Activated naive CD8-positive, alpha-beta T cell treated with anti-CD3 and anti-CD28 coated beads, Interleukin-2, amount 50 U/mL, for 24 hours (primary cell): ENCODE results near the gene NPPA.
A peak's percentile ranks its signal among the peaks of the same experiment; 100 is the strongest.
"Not testable (repeated sequence)": the region's sequence is repeated elsewhere in the genome, so short reads cannot be mapped to it uniquely, and the experiment has no call there.

Source experiments
- ATAC-seq: fragments of 150-1000 bp; cut with Tn5 transposase; one replicate; pipeline ENCODE4 v1.10.0; 2021
- DNase-seq: peaks from one replicate; pipeline ENCODE4 v3.0.0; 2021
- H3K27ac Mint-ChIP-seq: one replicate; pipeline ENCODE4 v1.8.0; 2021; ENCODE audit warnings: mild to moderate bottlenecking, mixed read lengths
- H3K27me3 Mint-ChIP-seq: one replicate; pipeline ENCODE4 v1.8.0; 2021; ENCODE audit warnings: mixed read lengths
- H3K36me3 Mint-ChIP-seq: one replicate; pipeline ENCODE4 v1.8.0; 2021; ENCODE audit warnings: low read depth, mixed read lengths
- H3K4me1 Mint-ChIP-seq: one replicate; pipeline ENCODE4 v1.8.0; 2021; ENCODE audit warnings: mixed read lengths
- H3K4me3 Mint-ChIP-seq: one replicate; pipeline ENCODE4 v1.8.0; 2021; ENCODE audit warnings: mild to moderate bottlenecking, moderate library complexity, mixed read lengths
- H3K9me3 Mint-ChIP-seq: one replicate; pipeline ENCODE4 v1.8.0; 2021; ENCODE audit warnings: mixed read lengths

Gene NPPA

GRCh38 chr1:11847667-11848372 is at the start of gene NPPA:
Gene NPPA, minus strand, starts transcription at chr1:11847783. Its CDS starts 99 bp downstream, at chr1:11847684.
- DNase-seq (no peak), ATAC-seq (no peak)
- H3K4me1 Mint-ChIP-seq, result no peaks in the 10 kb centered on the region
- H3K27ac Mint-ChIP-seq, result no peak within 1 kb of the TSS
- H3K4me3 Mint-ChIP-seq, result no peak within 1 kb of the TSS
- H3K9me3 Mint-ChIP-seq, result no peaks in the 10 kb centered on the region
- peaks cover 2% of the 10 kb centered on the region for H3K27me3 Mint-ChIP-seq
- peaks cover 6% of the 10 kb centered on the region for H3K36me3 Mint-ChIP-seq

- DNase-seq, H3K4me3 Mint-ChIP-seq, H3K36me3 Mint-ChIP-seq, ATAC-seq, H3K27ac Mint-ChIP-seq, H3K9me3 Mint-ChIP-seq, H3K4me1 Mint-ChIP-seq: not testable (repeated sequence)
- H3K27me3 Mint-ChIP-seq, result peaks cover 37% of the 10 kb centered on the region
These were observed 46.9 kb upstream of the NPPA start for GRCh38 chr1:11894501-11894900.

- ATAC-seq (peak; percentile 88), DNase-seq (peak; percentile 74)
- no peak overlapping the region for H3K27ac Mint-ChIP-seq
- peaks cover 31% of the 10 kb centered on the region for H3K27me3 Mint-ChIP-seq
- no peak overlapping the region for H3K4me3 Mint-ChIP-seq
- no peaks in the 10 kb centered on the region for H3K9me3 Mint-ChIP-seq
- H3K36me3 Mint-ChIP-seq, result no peaks in the 10 kb centered on the region
- H3K4me1 Mint-ChIP-seq, result no peaks in the 10 kb centered on the region
These were observed 46.3 kb upstream of the NPPA start for GRCh38 chr1:11893907-11894251.

GRCh38 chr1:11891433-11892186 is 44.0 kb upstream of the NPPA start:
- Mint-ChIP-seq H3K9me3 (no peaks in the 10 kb centered on the region), H3K27ac (no peak overlapping the region), H3K27me3 (peaks cover 20% of the 10 kb centered on the region), H3K36me3 (no peaks in the 10 kb centered on the region), H3K4me3 (no peak overlapping the region), H3K4me1 (no peaks in the 10 kb centered on the region)
- no peak for DNase-seq
- ATAC-seq, result no peak

GRCh38 chr1:11888877-11889208 is 41.3 kb upstream of the NPPA start:
- Mint-ChIP-seq H3K27me3 (peaks cover 4% of the 10 kb centered on the region), H3K36me3 (no peaks in the 10 kb centered on the region), H3K4me3 (no peak overlapping the region), H3K4me1 (no peaks in the 10 kb centered on the region), H3K27ac (no peak overlapping the region), H3K9me3 (no peaks in the 10 kb centered on the region)
- ATAC-seq (no peak), DNase-seq (no peak)

- no peaks in the 10 kb centered on the region for H3K9me3 Mint-ChIP-seq
- peaks cover 3% of the 10 kb centered on the region for H3K27me3 Mint-ChIP-seq
- no peak for ATAC-seq
- no peak overlapping the region for H3K4me3 Mint-ChIP-seq
- no peaks in the 10 kb centered on the region for H3K4me1 Mint-ChIP-seq
- no peaks in the 10 kb centered on the region for H3K36me3 Mint-ChIP-seq
- DNase-seq, result no peak
- no peak overlapping the region for H3K27ac Mint-ChIP-seq
These were observed 40.8 kb upstream of the NPPA start for GRCh38 chr1:11888206-11888876.

GRCh38 chr1:11887666-11888007 is 40.1 kb upstream of the NPPA start:
- peaks cover 3% of the 10 kb centered on the region for H3K27me3 Mint-ChIP-seq
- H3K36me3 Mint-ChIP-seq, result no peaks in the 10 kb centered on the region
- no peaks in the 10 kb centered on the region for H3K9me3 Mint-ChIP-seq
- H3K4me3 Mint-ChIP-seq, result no peak overlapping the region
- no peaks in the 10 kb centered on the region for H3K4me1 Mint-ChIP-seq
- ATAC-seq (no peak), DNase-seq (no peak)
- no peak overlapping the region for H3K27ac Mint-ChIP-seq

GRCh38 chr1:11886986-11887665 is 39.5 kb upstream of the NPPA start:
- no peak for DNase-seq
- no peaks in the 10 kb centered on the region for H3K9me3 Mint-ChIP-seq

GRCh38 chr1:11885916-11886315 is 38.3 kb upstream of the NPPA start:
- Mint-ChIP-seq H3K36me3 (no peaks in the 10 kb centered on the region), H3K9me3 (no peaks in the 10 kb centered on the region), H3K27ac (no peak overlapping the region), H3K4me3 (no peak overlapping the region), H3K4me1 (no peaks in the 10 kb centered on the region), H3K27me3 (peaks cover 3% of the 10 kb centered on the region)
- ATAC-seq (no peak), DNase-seq (no peak)

More at GRCh38 chr1:11886986-11887665, 39.5 kb upstream of the NPPA start:
- H3K4me1 Mint-ChIP-seq, result no peaks in the 10 kb centered on the region
- H3K36me3 Mint-ChIP-seq, result no peaks in the 10 kb centered on the region
- peaks cover 3% of the 10 kb centered on the region for H3K27me3 Mint-ChIP-seq
- no peak overlapping the region for H3K4me3 Mint-ChIP-seq
- no peak overlapping the region for H3K27ac Mint-ChIP-seq
- ATAC-seq, result no peak

GRCh38 chr1:11882814-11883538 is 35.4 kb upstream of the NPPA start:
- Mint-ChIP-seq H3K4me3 (no peak overlapping the region), H3K9me3 (no peaks in the 10 kb centered on the region), H3K36me3 (no peaks in the 10 kb centered on the region), H3K4me1 (no peaks in the 10 kb centered on the region), H3K27me3 (peaks cover 3% of the 10 kb centered on the region), H3K27ac (no peak overlapping the region)
- no peak for ATAC-seq
- no peak for DNase-seq

- Mint-ChIP-seq H3K27me3 (peaks cover 5% of the 10 kb centered on the region), H3K9me3 (no peaks in the 10 kb centered on the region), H3K36me3 (no peaks in the 10 kb centered on the region), H3K4me1 (no peaks in the 10 kb centered on the region), H3K4me3 (no peak overlapping the region), H3K27ac (no peak overlapping the region)
- DNase-seq, result no peak
- no peak for ATAC-seq
These were observed 34.3 kb upstream of the NPPA start for GRCh38 chr1:11881749-11882441.

GRCh38 chr1:11880911-11881748 is 33.5 kb upstream of the NPPA start:
- Mint-ChIP-seq H3K9me3 (no peaks in the 10 kb centered on the region), H3K27ac (no peak overlapping the region), H3K36me3 (no peaks in the 10 kb centered on the region), H3K27me3 (peaks cover 5% of the 10 kb centered on the region), H3K4me1 (no peaks in the 10 kb centered on the region), H3K4me3 (no peak overlapping the region)
- ATAC-seq, result no peak
- DNase-seq, result no peak

GRCh38 chr1:11880181-11880575 is 32.6 kb upstream of the NPPA start:
- no peak for DNase-seq
- no peaks in the 10 kb centered on the region for H3K9me3 Mint-ChIP-seq
- no peak overlapping the region for H3K27ac Mint-ChIP-seq
- H3K27me3 Mint-ChIP-seq, result peaks cover 5% of the 10 kb centered on the region
- H3K36me3 Mint-ChIP-seq, result no peaks in the 10 kb centered on the region
- H3K4me3 Mint-ChIP-seq, result no peak overlapping the region
- no peaks in the 10 kb centered on the region for H3K4me1 Mint-ChIP-seq
- no peak for ATAC-seq
